C4-2B (cell line): Measurements from ENCODE around the gene FTCD.
"Not testable (repeated sequence)": the region's sequence is repeated elsewhere in the genome, so short reads cannot be mapped to it uniquely, and the experiment has no call there.

Experiments used
- ZFX ChIP-seq: fragments of 450-650 bp; IDR thresholded peaks from 2 replicates; pipeline ENCODE4 v1.6.1; 2017
- TF ChIP-seq, protein P1 (sequence below): fragments of 450-650 bp; conservative IDR thresholded peaks from 2 replicates; pipeline ENCODE4 v1.5.1; 2017; ENCODE audit warnings: mild to moderate bottlenecking

- TF ChIP-seq, protein P1, sequence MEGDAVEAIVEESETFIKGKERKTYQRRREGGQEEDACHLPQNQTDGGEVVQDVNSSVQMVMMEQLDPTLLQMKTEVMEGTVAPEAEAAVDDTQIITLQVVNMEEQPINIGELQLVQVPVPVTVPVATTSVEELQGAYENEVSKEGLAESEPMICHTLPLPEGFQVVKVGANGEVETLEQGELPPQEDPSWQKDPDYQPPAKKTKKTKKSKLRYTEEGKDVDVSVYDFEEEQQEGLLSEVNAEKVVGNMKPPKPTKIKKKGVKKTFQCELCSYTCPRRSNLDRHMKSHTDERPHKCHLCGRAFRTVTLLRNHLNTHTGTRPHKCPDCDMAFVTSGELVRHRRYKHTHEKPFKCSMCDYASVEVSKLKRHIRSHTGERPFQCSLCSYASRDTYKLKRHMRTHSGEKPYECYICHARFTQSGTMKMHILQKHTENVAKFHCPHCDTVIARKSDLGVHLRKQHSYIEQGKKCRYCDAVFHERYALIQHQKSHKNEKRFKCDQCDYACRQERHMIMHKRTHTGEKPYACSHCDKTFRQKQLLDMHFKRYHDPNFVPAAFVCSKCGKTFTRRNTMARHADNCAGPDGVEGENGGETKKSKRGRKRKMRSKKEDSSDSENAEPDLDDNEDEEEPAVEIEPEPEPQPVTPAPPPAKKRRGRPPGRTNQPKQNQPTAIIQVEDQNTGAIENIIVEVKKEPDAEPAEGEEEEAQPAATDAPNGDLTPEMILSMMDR, result not testable (repeated sequence)
- TF ChIP-seq ZFX, result not testable (repeated sequence)
These were observed 28.0 kb upstream of the FTCD start for GRCh38 chr21:46183337-46183909.
